Suprapubic skin (tissue), 4 donors: ENCODE measurements around the gene P2RX4. TPM values are rescaled to one million over a fixed set of nuclear protein-coding genes. Genes with fewer than 3 reads are reported as not detected.

Experiments
- DNase-seq, 2 donors: peaks; one replicate each; pipeline ENCODE4 v3.0.0-alpha.2; 2019; ENCODE audit warnings: low spot score in 2 of 2
- H3K27ac ChIP-seq: fragments of 200-600 bp; sonication (generic); one replicate; pipeline ENCODE4 v1.5.1; 2019
- H3K27me3 ChIP-seq: fragments of 200-600 bp; sonication (generic); one replicate; pipeline ENCODE4 v1.5.1; 2019
- H3K36me3 ChIP-seq: fragments of 200-600 bp; sonication (generic); one replicate; pipeline ENCODE4 v1.5.1; 2019
- H3K4me1 ChIP-seq: fragments of 200-600 bp; sonication (generic); one replicate; pipeline ENCODE4 v1.5.1; 2019
- H3K4me3 ChIP-seq: fragments of 200-600 bp; sonication (generic); one replicate; pipeline ENCODE4 v1.5.1; 2019; ENCODE audit warnings: mild to moderate bottlenecking
- H3K9me3 ChIP-seq: fragments of 200-600 bp; sonication (generic); one replicate; pipeline ENCODE4 v1.5.1; 2019
- CTCF ChIP-seq, 2 donors: fragments of 200-600 bp in 1 of 2; fragments of 450-650 bp in 1 of 2; sonication (generic) in 1 of 2; IDR thresholded peaks; one replicate each; pipeline ENCODE4 v1.5.1; 2016 to 2019; ENCODE audit warnings: antibody characterized with exemption in 2 of 2, mild to moderate bottlenecking in 1 of 2, moderate library complexity in 1 of 2
- EP300 ChIP-seq: sonication (generic); formaldehyde crosslinking; IDR thresholded peaks from one replicate; pipeline ENCODE4 v1.6.1; 2017; ENCODE audit warnings: antibody characterized with exemption
- POLR2A ChIP-seq, 2 donors: fragments of 450-650 bp; IDR thresholded peaks; one replicate each; pipeline ENCODE4 v1.6.1; 2017; ENCODE audit warnings: antibody characterized with exemption in 2 of 2, mild to moderate bottlenecking in 2 of 2, moderate library complexity in 2 of 2
- POLR2AphosphoS5 ChIP-seq, 3 donors: sonication (generic); formaldehyde crosslinking; IDR thresholded peaks; one replicate each; pipeline ENCODE4 v1.6.1; 2017; ENCODE audit warnings: antibody characterized with exemption in 3 of 3
- WGBS: methylation state at CpG from one replicate; pipeline ENCODE4 v1.1.5; 2018; 5-methylcytosine and 5-hydroxymethylcytosine counted together
- total RNA-seq, 4 donors: library from RNA; depleted of rRNA; stranded (reverse); fragments of >200 nt; gene quantifications; one replicate each; pipeline ENCODE4 v1.1.0, GENCODE V29; 2016

P2RX4 gene
- total RNA-seq, 4 donors from 2014 or later: 7.9 to 22.4 (median 15.4) TPM

GRCh38 chr12:121184425-121184824, 25.5 kb upstream of the P2RX4 start:
- TF ChIP-seq CTCF (IDR thresholded peaks at IDR 0.05): peak in 1 of 2 donors; percentile 43
- no peak for TF ChIP-seq POLR2AphosphoS5 (IDR thresholded peaks at IDR 0.05)
- no peaks in the 10 kb centered on the region for H3K27me3 ChIP-seq
- no peaks in the 10 kb centered on the region for H3K9me3 ChIP-seq
- no CpG with 5 or more reads among the region's 15 CpGs for WGBS
- DNase-seq: no peak
- H3K4me3 ChIP-seq: no peak overlapping the region
- peaks cover 5% of the 10 kb centered on the region for H3K4me1 ChIP-seq
- H3K27ac ChIP-seq: no peak overlapping the region
- peaks cover 34% of the 10 kb centered on the region for H3K36me3 ChIP-seq

GRCh38 chr12:121184984-121185889, 24.7 kb upstream of the P2RX4 start:
- TF ChIP-seq EP300 (no peak), CTCF (IDR thresholded peaks at IDR 0.05) (no peak), POLR2A (IDR thresholded peaks at IDR 0.05) (no peak), POLR2AphosphoS5 (IDR thresholded peaks at IDR 0.05) (no peak)
- H3K36me3 ChIP-seq: peaks cover 30% of the 10 kb centered on the region
- H3K9me3 ChIP-seq: no peaks in the 10 kb centered on the region
- DNase-seq: no peak
- H3K27me3 ChIP-seq: no peaks in the 10 kb centered on the region
- H3K27ac ChIP-seq: no peak overlapping the region
- H3K4me1 ChIP-seq: peaks cover 5% of the 10 kb centered on the region
- 94% methylated on average over 7 of the region's 7 CpGs for WGBS
- no peak overlapping the region for H3K4me3 ChIP-seq

GRCh38 chr12:121186826-121187225, 23.1 kb upstream of the P2RX4 start:
- Histone ChIP-seq H3K27me3 (no peaks in the 10 kb centered on the region), H3K9me3 (no peaks in the 10 kb centered on the region), H3K36me3 (peaks cover 20% of the 10 kb centered on the region), H3K27ac (no peak overlapping the region), H3K4me3 (no peak overlapping the region), H3K4me1 (peaks cover 10% of the 10 kb centered on the region)
- no peak for DNase-seq
- 81% methylated on average over 2 of the region's 2 CpGs for WGBS
- TF ChIP-seq CTCF (IDR thresholded peaks at IDR 0.05): no peak
- no peak for TF ChIP-seq EP300
- no peak for TF ChIP-seq POLR2A (IDR thresholded peaks at IDR 0.05)
- no peak for TF ChIP-seq POLR2AphosphoS5 (IDR thresholded peaks at IDR 0.05)

GRCh38 chr12:121187501-121187900, 22.4 kb upstream of the P2RX4 start:
- no peak for TF ChIP-seq POLR2A (IDR thresholded peaks at IDR 0.05)
- no peak for TF ChIP-seq POLR2AphosphoS5 (IDR thresholded peaks at IDR 0.05)
- no peak for TF ChIP-seq EP300
- TF ChIP-seq CTCF (IDR thresholded peaks at IDR 0.05): no peak
- no peak overlapping the region for H3K4me3 ChIP-seq
- no peaks in the 10 kb centered on the region for H3K9me3 ChIP-seq
- 90% methylated on average over 7 of the region's 7 CpGs for WGBS
- DNase-seq: no peak
- H3K27me3 ChIP-seq: no peaks in the 10 kb centered on the region
- H3K27ac ChIP-seq: no peak overlapping the region
- peaks cover 20% of the 10 kb centered on the region for H3K36me3 ChIP-seq
- peaks cover 10% of the 10 kb centered on the region for H3K4me1 ChIP-seq

GRCh38 chr12:121188227-121188626, 21.7 kb upstream of the P2RX4 start:
- Histone ChIP-seq H3K9me3 (no peaks in the 10 kb centered on the region), H3K36me3 (peaks cover 20% of the 10 kb centered on the region), H3K27ac (no peak overlapping the region), H3K4me1 (peaks cover 10% of the 10 kb centered on the region), H3K4me3 (no peak overlapping the region), H3K27me3 (no peaks in the 10 kb centered on the region)
- WGBS: 92% methylated on average over 2 of the region's 2 CpGs
- TF ChIP-seq CTCF (IDR thresholded peaks at IDR 0.05) (no peak), POLR2AphosphoS5 (IDR thresholded peaks at IDR 0.05) (no peak), POLR2A (IDR thresholded peaks at IDR 0.05) (no peak), EP300 (no peak)
- no peak for DNase-seq
